Mammary epithelial cell (primary cell): ENCODE data around the gene C17orf75.

Experiments used
- CTCF ChIP-seq, 2 donors: IDR thresholded peaks in 1 of 2; conservative IDR thresholded peaks in 1 of 2; 2 replicates each; pipeline ENCODE4 v1.5.1; 2011 to 2012; ENCODE audit warnings: inconsistent platforms in 2 of 2, low read length in 2 of 2, mild to moderate bottlenecking in 2 of 2, control low read depth in 1 of 2, low read depth in 1 of 2; ENCODE audit not compliant: insufficient read depth in 1 of 2; ENCODE audit errors: extremely low read depth in 1 of 2
- EZH2 ChIP-seq: IDR thresholded peaks from 2 replicates; pipeline ENCODE4 v1.6.1; 2012; ENCODE audit warnings: low read length, inconsistent platforms, borderline replicate concordance

GRCh38 chr17:32385971-32386370 lies 44.0 kb upstream of the C17orf75 start:
- TF ChIP-seq CTCF (conservative IDR thresholded peaks at IDR 0.05 in 1 of 2, IDR thresholded peaks at IDR 0.05 in 1 of 2; ENCODE audit: extremely low read depth in 1 of 2, insufficient read depth in 1 of 2, low read depth in 1 of 2, low read length in 2 of 2) (no peak), EZH2 (no peak)
